HL-60 (cell line): ENCODE data around the gene LPCAT1.

Source experiments
- DNase-seq, 2 experiments: peaks; one replicate each; pipeline ENCODE4 v3.0.0-alpha.2; 2010 to 2020; ENCODE audit warnings: low read depth in 1 of 2, low spot score in 1 of 2
- H3K27ac ChIP-seq: fragments of 250-450 bp; sonication (Bioruptor Pico); replicated peaks from 2 replicates; pipeline ENCODE4 v1.5.1; 2020; ENCODE audit warnings: mild to moderate bottlenecking, moderate library complexity
- H3K27me3 ChIP-seq: fragments of 250-450 bp; sonication (Bioruptor Pico); 2 replicates; pipeline ENCODE4 v1.5.1; 2021; ENCODE audit warnings: mild to moderate bottlenecking, moderate library complexity; ENCODE audit not compliant: insufficient read depth, poor library complexity, severe bottlenecking
- H3K4me3 ChIP-seq: replicated peaks from 2 replicates; pipeline ENCODE4 v1.5.1; 2011; ENCODE audit warnings: mild to moderate bottlenecking, control low read depth, low read length; ENCODE audit not compliant: insufficient read depth
- GABPA ChIP-seq: IDR thresholded peaks from 2 replicates; pipeline ENCODE4 v1.6.1; 2012; ENCODE audit warnings: low read depth
- POLR2AphosphoS5 ChIP-seq: IDR thresholded peaks from 2 replicates; pipeline ENCODE4 v1.6.1; 2012; ENCODE audit warnings: low read depth
- SPI1 ChIP-seq: IDR thresholded peaks from 2 replicates; pipeline ENCODE4 v1.6.1; 2012; ENCODE audit warnings: low read depth, mild to moderate bottlenecking, borderline replicate concordance
- TF ChIP-seq, protein P1 (sequence below): IDR thresholded peaks from one replicate; pipeline ENCODE4 v1.5.1; 2011; ENCODE audit warnings: low read length, control low read depth, inconsistent platforms; ENCODE audit not compliant: insufficient read depth
- TF ChIP-seq, protein P2 (sequence below): IDR thresholded peaks from 2 replicates; pipeline ENCODE4 v1.6.1; 2012; ENCODE audit warnings: low read depth; ENCODE audit not compliant: insufficient replicate concordance

The LPCAT1 gene

GRCh38 chr5:1545126-1545804 lies 21.5 kb upstream of the LPCAT1 start:
- Histone ChIP-seq H3K27me3 (no peaks in the 10 kb centered on the region), H3K4me3 (no peak overlapping the region), H3K27ac (no peak overlapping the region)
- no peak for DNase-seq
- TF ChIP-seq, protein P1, sequence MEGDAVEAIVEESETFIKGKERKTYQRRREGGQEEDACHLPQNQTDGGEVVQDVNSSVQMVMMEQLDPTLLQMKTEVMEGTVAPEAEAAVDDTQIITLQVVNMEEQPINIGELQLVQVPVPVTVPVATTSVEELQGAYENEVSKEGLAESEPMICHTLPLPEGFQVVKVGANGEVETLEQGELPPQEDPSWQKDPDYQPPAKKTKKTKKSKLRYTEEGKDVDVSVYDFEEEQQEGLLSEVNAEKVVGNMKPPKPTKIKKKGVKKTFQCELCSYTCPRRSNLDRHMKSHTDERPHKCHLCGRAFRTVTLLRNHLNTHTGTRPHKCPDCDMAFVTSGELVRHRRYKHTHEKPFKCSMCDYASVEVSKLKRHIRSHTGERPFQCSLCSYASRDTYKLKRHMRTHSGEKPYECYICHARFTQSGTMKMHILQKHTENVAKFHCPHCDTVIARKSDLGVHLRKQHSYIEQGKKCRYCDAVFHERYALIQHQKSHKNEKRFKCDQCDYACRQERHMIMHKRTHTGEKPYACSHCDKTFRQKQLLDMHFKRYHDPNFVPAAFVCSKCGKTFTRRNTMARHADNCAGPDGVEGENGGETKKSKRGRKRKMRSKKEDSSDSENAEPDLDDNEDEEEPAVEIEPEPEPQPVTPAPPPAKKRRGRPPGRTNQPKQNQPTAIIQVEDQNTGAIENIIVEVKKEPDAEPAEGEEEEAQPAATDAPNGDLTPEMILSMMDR: no peak
- TF ChIP-seq GABPA: no peak
- TF ChIP-seq, protein P2, sequence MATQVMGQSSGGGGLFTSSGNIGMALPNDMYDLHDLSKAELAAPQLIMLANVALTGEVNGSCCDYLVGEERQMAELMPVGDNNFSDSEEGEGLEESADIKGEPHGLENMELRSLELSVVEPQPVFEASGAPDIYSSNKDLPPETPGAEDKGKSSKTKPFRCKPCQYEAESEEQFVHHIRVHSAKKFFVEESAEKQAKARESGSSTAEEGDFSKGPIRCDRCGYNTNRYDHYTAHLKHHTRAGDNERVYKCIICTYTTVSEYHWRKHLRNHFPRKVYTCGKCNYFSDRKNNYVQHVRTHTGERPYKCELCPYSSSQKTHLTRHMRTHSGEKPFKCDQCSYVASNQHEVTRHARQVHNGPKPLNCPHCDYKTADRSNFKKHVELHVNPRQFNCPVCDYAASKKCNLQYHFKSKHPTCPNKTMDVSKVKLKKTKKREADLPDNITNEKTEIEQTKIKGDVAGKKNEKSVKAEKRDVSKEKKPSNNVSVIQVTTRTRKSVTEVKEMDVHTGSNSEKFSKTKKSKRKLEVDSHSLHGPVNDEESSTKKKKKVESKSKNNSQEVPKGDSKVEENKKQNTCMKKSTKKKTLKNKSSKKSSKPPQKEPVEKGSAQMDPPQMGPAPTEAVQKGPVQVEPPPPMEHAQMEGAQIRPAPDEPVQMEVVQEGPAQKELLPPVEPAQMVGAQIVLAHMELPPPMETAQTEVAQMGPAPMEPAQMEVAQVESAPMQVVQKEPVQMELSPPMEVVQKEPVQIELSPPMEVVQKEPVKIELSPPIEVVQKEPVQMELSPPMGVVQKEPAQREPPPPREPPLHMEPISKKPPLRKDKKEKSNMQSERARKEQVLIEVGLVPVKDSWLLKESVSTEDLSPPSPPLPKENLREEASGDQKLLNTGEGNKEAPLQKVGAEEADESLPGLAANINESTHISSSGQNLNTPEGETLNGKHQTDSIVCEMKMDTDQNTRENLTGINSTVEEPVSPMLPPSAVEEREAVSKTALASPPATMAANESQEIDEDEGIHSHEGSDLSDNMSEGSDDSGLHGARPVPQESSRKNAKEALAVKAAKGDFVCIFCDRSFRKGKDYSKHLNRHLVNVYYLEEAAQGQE: no peak
- TF ChIP-seq POLR2AphosphoS5: no peak
- no peak for TF ChIP-seq SPI1

DNA sequence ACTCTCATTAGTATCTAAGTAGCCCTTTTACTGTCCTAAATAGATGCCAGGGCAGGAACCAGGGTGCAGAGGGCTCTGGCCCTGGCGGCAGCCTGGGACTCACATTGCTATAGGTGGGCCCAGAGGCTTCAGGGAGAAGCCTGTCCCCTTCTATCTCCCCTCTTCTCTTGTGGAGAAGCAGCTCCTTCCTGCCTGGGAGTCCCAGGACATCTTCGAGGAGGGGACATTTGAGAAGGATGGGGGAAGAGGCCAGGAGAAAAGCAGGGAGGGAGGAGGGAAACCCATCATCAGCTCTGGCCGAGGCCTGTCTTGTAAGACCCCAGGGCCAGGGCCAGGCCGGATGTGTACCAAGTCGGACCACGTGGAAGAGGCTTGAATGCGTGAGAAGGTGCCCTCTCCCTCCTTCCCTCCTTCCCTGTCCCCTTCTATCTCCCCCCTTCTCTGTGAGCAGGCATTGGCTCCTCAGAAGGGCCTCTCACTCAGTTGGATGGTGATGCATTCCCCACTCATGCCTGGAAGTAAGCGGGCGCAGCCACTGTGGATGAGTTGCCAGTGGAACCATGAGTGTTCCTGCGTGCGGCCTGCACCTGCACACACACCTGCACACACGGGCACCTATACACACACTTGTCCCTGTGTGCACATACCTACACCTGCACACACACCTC lies 20.7 kb upstream of the LPCAT1 start:
- Histone ChIP-seq H3K4me3 (no peak overlapping the region), H3K27ac (no peak overlapping the region), H3K27me3 (no peaks in the 10 kb centered on the region)
- TF ChIP-seq POLR2AphosphoS5: no peak
- TF ChIP-seq, protein P1: no peak
- no peak for TF ChIP-seq GABPA
- TF ChIP-seq, protein P2: no peak
- no peak for TF ChIP-seq SPI1
- no peak for DNase-seq

DNA sequence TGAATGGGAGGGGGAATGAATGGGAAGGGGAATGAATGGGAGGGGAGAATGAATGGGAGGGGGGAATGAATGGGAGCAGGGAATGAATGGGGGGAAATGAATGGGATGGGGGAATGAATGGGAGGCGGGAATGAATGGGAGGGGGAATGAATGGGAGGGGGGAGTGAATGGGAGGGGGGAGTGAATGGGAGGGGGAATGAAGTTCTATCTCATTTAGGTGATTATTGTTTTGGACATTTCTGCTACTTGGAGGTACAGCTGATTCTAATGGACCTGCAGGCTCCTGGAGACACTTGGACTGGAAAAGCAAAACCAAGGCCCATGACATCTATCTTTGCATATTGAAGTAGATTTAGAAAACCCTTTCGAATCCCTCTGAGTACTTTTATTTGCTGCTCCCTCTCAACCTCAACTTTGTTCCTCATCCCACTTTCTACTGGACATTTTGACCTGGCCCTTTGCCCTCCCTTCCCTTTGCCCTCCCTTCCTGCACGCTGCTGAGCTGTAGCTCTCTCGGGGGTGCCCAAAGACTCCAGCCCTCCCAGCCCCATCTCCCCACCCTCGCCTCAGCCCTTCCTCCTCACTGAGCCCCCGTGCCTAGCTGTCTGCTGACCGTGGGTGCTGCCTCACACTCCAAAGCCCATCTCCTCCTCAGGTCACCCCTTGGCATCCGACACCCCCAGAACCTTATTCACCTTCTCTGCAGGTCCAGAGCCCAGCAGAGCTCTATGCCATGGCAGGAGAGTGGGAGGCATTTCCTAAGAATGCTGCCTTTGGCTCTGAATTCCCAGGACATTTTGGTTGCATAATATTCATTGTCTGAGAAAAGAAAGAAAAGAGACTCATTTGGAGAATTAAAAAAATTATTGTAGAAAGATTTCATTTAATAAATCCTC lies 19.9 kb upstream of the LPCAT1 start:
- DNase-seq: no peak
- H3K27ac ChIP-seq: no peak overlapping the region
- H3K27me3 ChIP-seq: no peaks in the 10 kb centered on the region
- H3K4me3 ChIP-seq: no peak overlapping the region
- TF ChIP-seq, protein P1: no peak
- TF ChIP-seq, protein P2: no peak
- TF ChIP-seq SPI1: no peak
- no peak for TF ChIP-seq POLR2AphosphoS5
- TF ChIP-seq GABPA: no peak
